Astrocyte (in vitro differentiated cells and primary cell): Measurements from ENCODE around the gene NGFR.

Source experiments
- EZH2 ChIP-seq: IDR thresholded peaks from 2 replicates; pipeline ENCODE4 v1.6.1; 2012; ENCODE audit warnings: mild to moderate bottlenecking, low read length, inconsistent platforms; ENCODE audit not compliant: insufficient read depth
- TF ChIP-seq, protein P1 (sequence below): IDR thresholded peaks from 2 replicates; pipeline ENCODE4 v1.5.1; 2011; ENCODE audit warnings: low read depth, mild to moderate bottlenecking, inconsistent platforms, low read length, moderate library complexity; ENCODE audit not compliant: insufficient read depth

DNA sequence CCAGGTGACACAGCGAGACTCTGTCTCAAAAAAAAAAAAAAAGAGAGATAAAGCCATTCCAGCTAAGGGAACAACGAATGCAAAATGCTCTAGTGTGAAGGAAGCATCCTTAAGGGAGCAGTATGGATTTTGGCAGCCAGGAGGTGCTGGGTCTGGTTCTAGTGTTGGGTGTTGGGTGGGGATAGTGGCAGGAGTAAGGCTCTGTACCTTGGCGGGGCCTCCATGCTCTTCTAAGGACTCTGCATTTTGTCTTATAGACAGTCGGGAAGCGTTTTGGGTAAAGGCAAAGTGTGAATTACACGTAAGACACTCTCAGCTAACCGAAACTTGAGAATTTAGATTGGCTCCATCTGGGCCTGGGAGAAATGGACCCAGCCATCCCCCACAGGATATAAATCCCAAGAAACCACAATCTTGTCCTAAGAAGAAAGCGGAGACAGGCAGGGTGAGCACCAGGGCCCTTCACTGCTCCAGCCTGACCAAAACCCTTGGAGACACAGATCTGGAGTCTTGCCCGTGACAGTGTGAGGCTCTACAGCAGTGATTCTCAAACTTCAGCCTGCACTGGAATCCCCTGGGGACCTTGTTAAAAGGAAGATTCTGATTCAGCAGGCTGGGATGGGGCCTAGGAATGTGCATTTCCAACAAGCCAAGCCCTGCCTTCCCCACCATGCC is 47.3 kb upstream of the NGFR start:
- TF ChIP-seq, protein P1, sequence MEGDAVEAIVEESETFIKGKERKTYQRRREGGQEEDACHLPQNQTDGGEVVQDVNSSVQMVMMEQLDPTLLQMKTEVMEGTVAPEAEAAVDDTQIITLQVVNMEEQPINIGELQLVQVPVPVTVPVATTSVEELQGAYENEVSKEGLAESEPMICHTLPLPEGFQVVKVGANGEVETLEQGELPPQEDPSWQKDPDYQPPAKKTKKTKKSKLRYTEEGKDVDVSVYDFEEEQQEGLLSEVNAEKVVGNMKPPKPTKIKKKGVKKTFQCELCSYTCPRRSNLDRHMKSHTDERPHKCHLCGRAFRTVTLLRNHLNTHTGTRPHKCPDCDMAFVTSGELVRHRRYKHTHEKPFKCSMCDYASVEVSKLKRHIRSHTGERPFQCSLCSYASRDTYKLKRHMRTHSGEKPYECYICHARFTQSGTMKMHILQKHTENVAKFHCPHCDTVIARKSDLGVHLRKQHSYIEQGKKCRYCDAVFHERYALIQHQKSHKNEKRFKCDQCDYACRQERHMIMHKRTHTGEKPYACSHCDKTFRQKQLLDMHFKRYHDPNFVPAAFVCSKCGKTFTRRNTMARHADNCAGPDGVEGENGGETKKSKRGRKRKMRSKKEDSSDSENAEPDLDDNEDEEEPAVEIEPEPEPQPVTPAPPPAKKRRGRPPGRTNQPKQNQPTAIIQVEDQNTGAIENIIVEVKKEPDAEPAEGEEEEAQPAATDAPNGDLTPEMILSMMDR, result no peak
- no peak for TF ChIP-seq EZH2
